Activated naive CD4-positive, alpha-beta T cell (primary cell): Measurements from ENCODE around the gene CHST3.

ENCODE experiments used
- DNase-seq, 4 experiments: peaks; one replicate each; lab custom pipeline; 2025; lab: John Stamatoyannopoulos, UW

CHST3 gene

GRCh38 chr10:71990706-71991269 is 26.6 kb downstream of the CHST3 start:
- no peak for DNase-seq

- no peak for DNase-seq
Measured at GRCh38 chr10:71995449-71995848, 31.3 kb downstream of the CHST3 start.

GRCh38 chr10:71995887-71996575 is 31.8 kb downstream of the CHST3 start:
- no peak for DNase-seq

- no peak for DNase-seq
Measured at GRCh38 chr10:71996592-71997371, 32.6 kb downstream of the CHST3 start.

- DNase-seq = no peak
Measured at GRCh38 chr10:71998119-71998839, 34.1 kb downstream of the CHST3 start.

- no peak for DNase-seq
Measured at GRCh38 chr10:71998840-71999194, 34.6 kb downstream of the CHST3 start.

GRCh38 chr10:71999360-72000072 is 35.3 kb downstream of the CHST3 start:
- no peak for DNase-seq

- no peak for DNase-seq
Measured at GRCh38 chr10:72000073-72001032, 36.2 kb downstream of the CHST3 start.

GRCh38 chr10:72001033-72001395 is 36.8 kb downstream of the CHST3 start:
- DNase-seq = no peak

- no peak for DNase-seq
Measured at GRCh38 chr10:72002354-72003295, 38.4 kb downstream of the CHST3 start.

- DNase-seq = no peak
Measured at GRCh38 chr10:72006026-72006425, 41.8 kb downstream of the CHST3 start.

GRCh38 chr10:72007246-72007892 is 43.2 kb downstream of the CHST3 start:
- DNase-seq = no peak

GRCh38 chr10:72008096-72008981 is 44.1 kb downstream of the CHST3 start:
- DNase-seq = no peak

- DNase-seq = no peak
Measured at GRCh38 chr10:72009051-72009424, 44.8 kb downstream of the CHST3 start.

GRCh38 chr10:72009425-72010081 is 45.4 kb downstream of the CHST3 start:
- no peak for DNase-seq

GRCh38 chr10:72010234-72010973 is 46.2 kb downstream of the CHST3 start:
- DNase-seq = no peak

- no peak for DNase-seq
Measured at GRCh38 chr10:72011016-72011415, 46.8 kb downstream of the CHST3 start.
